Suprapubic skin (tissue), 3 donors: ENCODE measurements around the gene ZNF775.

Source experiments
- CTCF ChIP-seq, 2 donors: fragments of 200-600 bp in 1 of 2; fragments of 450-650 bp in 1 of 2; sonication (generic) in 1 of 2; IDR thresholded peaks; one replicate each; pipeline ENCODE4 v1.5.1; 2016 to 2019; ENCODE audit warnings: antibody characterized with exemption in 2 of 2, mild to moderate bottlenecking in 1 of 2, moderate library complexity in 1 of 2
- POLR2A ChIP-seq, 2 donors: fragments of 450-650 bp; IDR thresholded peaks; one replicate each; pipeline ENCODE4 v1.6.1; 2017; ENCODE audit warnings: antibody characterized with exemption in 2 of 2, mild to moderate bottlenecking in 2 of 2, moderate library complexity in 2 of 2

- TF ChIP-seq CTCF (IDR thresholded peaks at IDR 0.05): no peak
- TF ChIP-seq POLR2A (IDR thresholded peaks at IDR 0.05): no peak
Observed at GRCh38 chr7:150446288-150446938, 67.3 kb downstream of the ZNF775 start.
